Measurements from ENCODE around the gene SIRT7. TPM values are rescaled to one million over a fixed set of nuclear protein-coding genes. Genes with fewer than 3 reads are reported as not detected.

Gene SIRT7
- total RNA-seq, 6 experiments from 2014 or later, result 7.4 to 15.0 (median 12.2) TPM

DNA sequence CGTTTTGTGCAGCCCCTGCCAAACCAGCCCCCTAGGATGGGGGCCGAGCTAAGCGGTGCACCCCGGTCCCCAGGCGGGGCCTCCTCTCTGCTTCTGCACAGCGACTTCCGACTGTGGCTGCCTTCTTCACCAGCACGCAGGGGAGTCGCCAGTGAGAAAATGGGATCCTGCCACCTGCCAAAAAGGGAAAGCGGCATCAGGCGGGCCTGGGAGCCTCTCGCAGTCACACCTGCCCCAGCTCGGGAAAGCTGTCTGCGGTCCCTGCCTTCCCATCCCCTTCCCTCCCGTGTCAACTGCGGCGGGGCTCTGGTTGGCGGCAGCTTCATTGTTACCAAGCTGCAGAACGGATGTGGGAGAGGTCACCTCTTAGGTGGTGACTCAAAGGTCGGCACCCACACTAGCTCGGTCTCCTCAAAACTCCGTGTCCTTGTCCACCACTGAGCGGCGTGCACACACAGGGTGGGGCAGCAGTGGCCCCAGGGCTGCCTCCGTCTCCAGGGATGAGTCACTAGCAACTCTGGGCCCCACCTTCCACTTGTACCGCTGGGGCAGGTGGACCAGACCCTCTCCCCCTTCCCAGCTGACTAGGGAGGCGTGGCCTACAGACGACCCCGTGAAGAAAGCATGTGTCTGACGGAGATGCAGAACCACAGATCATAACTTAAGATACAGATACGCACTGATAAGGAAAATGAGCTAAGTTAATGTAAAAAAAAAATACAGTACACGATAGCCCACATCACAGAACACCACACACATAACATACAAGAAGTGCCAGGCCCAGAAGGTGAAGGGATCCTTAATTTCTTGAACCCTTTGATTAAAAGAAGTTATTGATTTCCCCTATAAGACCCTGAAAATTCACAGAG lies 5.3 kb downstream of the SIRT7 start:
- 92% methylated on average over 23 of the region's 32 CpGs for WGBS (ENCODE audit: insufficient coverage, low coverage, low lambda C conversion rate, missing lambda C conversion rate)
- no peak for DNase-seq
- Histone ChIP-seq H3K4me1 (peaks cover 0 to 37% (median 9%) of the 10 kb centered on the region in 4 donors), H3K36me3 (peaks cover 0 to 51% (median 20%) of the 10 kb centered on the region in 4 donors), H3K4me3 (no peak overlapping the region), H3K27ac (no peak overlapping the region), H3K27me3 (no peaks in the 10 kb centered on the region), H3K9me3 (no peaks in the 10 kb centered on the region)
- intact Hi-C loops (cut with DNase I), result no loop called here
- TF ChIP-seq, protein P1, sequence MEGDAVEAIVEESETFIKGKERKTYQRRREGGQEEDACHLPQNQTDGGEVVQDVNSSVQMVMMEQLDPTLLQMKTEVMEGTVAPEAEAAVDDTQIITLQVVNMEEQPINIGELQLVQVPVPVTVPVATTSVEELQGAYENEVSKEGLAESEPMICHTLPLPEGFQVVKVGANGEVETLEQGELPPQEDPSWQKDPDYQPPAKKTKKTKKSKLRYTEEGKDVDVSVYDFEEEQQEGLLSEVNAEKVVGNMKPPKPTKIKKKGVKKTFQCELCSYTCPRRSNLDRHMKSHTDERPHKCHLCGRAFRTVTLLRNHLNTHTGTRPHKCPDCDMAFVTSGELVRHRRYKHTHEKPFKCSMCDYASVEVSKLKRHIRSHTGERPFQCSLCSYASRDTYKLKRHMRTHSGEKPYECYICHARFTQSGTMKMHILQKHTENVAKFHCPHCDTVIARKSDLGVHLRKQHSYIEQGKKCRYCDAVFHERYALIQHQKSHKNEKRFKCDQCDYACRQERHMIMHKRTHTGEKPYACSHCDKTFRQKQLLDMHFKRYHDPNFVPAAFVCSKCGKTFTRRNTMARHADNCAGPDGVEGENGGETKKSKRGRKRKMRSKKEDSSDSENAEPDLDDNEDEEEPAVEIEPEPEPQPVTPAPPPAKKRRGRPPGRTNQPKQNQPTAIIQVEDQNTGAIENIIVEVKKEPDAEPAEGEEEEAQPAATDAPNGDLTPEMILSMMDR (IDR thresholded peaks at IDR 0.05), result no peak
- TF ChIP-seq POLR2A (IDR thresholded peaks at IDR 0.05), result no peak
- ATAC-seq, result no peak

DNA sequence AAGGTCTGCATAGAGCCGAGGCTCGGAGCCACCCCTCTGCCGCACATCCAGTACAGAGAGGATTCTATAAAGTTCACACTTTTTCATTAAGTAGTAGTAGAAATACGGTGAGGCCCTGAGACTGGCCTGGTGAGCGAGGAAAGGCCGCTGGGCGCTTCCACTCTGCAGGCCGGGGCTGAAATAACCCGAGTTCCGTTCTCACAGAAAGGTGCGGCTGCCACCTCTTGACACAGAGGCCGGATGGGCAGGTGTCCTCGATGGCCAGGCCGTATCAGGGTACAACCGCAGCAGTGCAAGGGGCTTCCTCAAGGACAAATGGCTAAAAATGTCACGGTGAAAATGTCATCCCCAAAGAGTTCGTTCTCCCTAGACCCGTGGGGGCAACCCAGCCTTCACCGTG lies 6.0 kb downstream of the SIRT7 start:
- peak overlapping the region in 1 of 3 donors; percentile 45 for H3K27ac ChIP-seq
- no peaks in the 10 kb centered on the region for H3K9me3 ChIP-seq
- DNase-seq, result no peak
- no peak for TF ChIP-seq POLR2A (IDR thresholded peaks at IDR 0.05)
- TF ChIP-seq, protein P1 (IDR thresholded peaks at IDR 0.05), result no peak
- intact Hi-C loops (cut with DNase I), result no loop called here
- H3K27me3 ChIP-seq, result no peaks in the 10 kb centered on the region
- H3K4me3 ChIP-seq, result peak overlapping the region in 2 of 3 donors; percentile 22 to 25
- 70% methylated on average over 7 of the region's 19 CpGs for WGBS (ENCODE audit: insufficient coverage, low coverage, low lambda C conversion rate, missing lambda C conversion rate)
- H3K36me3 ChIP-seq, result peaks cover 0 to 58% (median 23%) of the 10 kb centered on the region in 4 donors
- ATAC-seq, result no peak
- H3K4me1 ChIP-seq, result peaks cover 0 to 37% (median 7%) of the 10 kb centered on the region in 4 donors

DNA sequence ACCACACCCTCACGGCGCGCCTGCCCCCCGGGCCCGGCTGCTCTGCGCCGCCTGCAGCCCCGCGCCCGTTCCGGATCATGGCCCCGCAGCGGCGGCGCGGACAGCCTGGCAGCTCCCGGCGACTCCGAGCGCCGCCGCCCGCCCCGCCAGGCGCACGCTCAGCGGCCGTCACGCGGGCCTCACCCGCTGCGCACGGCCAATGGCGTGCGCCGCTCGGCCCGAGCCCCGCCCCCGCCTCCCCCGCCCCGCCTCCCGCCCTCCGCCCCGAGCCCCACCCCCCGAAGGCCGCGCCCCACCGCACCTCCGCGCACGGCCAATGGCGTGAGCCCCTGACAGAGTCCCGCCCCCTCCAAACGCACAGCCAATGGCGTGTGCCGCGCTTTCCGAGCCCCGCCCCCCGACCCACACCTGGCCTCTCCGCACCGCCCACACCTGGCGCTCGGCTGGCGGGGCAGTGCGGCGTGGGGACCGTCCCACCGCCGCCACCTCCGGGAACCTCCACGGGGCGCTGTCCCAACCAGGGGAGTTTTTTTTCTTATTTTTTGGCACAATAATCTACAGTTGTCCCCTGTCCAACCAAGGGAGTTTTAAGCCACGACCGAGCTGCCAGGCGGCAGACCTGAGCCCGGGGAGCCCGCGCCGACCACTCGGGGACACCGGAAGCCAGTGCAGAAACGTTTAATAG lies 6.6 kb downstream of the SIRT7 start, which contains the start of gene PCYT2:
PCYT2 (minus strand) TSS at position 123 of the 685 bp plus-strand sequence; CDS start at position 79, 44 bp downstream.
- peak; percentile 69 for TF ChIP-seq POLR2A (IDR thresholded peaks at IDR 0.05)
- TF ChIP-seq, protein P1 (IDR thresholded peaks at IDR 0.05), result peak; percentile 10 to 46 (median 22)
- Histone ChIP-seq H3K4me1 (peaks cover 0 to 32% (median 6%) of the 10 kb centered on the region in 4 donors), H3K27me3 (no peaks in the 10 kb centered on the region), H3K36me3 (peaks cover 0 to 64% (median 24%) of the 10 kb centered on the region in 4 donors), H3K9me3 (no peaks in the 10 kb centered on the region), H3K27ac (peak within 1 kb of the TSS; percentile 65 to 89 (median 78)), H3K4me3 (peak within 1 kb of the TSS; percentile 79 to 98 (median 87))
- 3% methylated on average over 23 of the region's 84 CpGs for WGBS (ENCODE audit: insufficient coverage, low coverage, low lambda C conversion rate, missing lambda C conversion rate)
- peak; percentile 96 to 98 (median 97) for DNase-seq
- peak; percentile 89 to 93 (median 92) for ATAC-seq
- intact Hi-C loops (cut with DNase I), result no loop called here

DNA sequence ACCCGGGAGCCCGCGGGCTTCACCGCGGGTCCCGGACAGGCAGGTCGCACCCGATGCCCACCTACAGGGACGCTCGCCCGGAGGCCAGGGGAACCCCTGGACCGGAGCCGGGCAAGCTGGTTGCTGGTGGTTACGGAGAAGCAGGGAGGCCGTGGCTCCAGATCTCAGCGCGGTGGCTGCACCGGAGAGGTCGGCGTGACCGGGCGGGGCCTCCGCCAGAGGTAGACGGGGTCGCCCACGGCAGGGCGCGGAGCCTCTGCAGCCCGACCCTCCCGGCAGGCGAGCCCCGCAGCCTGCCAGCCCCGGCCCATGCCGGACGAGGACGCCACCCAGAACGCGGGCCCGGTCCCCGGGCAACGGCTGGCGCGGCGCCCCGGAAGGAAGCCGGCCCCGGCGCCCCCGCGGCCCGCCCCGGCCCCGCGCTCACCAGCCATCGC lies 7.1 kb downstream of the SIRT7 start:
- Histone ChIP-seq H3K27me3 (no peaks in the 10 kb centered on the region), H3K9me3 (no peaks in the 10 kb centered on the region), H3K4me3 (peak overlapping the region; percentile 79 to 98 (median 87)), H3K36me3 (peaks cover 0 to 69% (median 26%) of the 10 kb centered on the region in 4 donors), H3K27ac (peak overlapping the region; percentile 65 to 89 (median 78)), H3K4me1 (peaks cover 0 to 31% (median 6%) of the 10 kb centered on the region in 4 donors)
- TF ChIP-seq POLR2A (IDR thresholded peaks at IDR 0.05), result no peak
- TF ChIP-seq, protein P1 (IDR thresholded peaks at IDR 0.05), result no peak
- DNase-seq (no peak), ATAC-seq (peak in 1 of 4 donors; percentile 2)
- 0% methylated on average over 11 of the region's 55 CpGs for WGBS (ENCODE audit: insufficient coverage, low coverage, low lambda C conversion rate, missing lambda C conversion rate)
- intact Hi-C loops (cut with DNase I), result no loop called here
